Fibroblast of pulmonary artery (primary cell): Measurements from ENCODE around the gene FAM222A.
A peak's percentile ranks its signal among the peaks of the same experiment; 100 is the strongest.
"Not testable (repeated sequence)": the region's sequence is repeated elsewhere in the genome, so short reads cannot be mapped to it uniquely, and the experiment has no call there.

Source experiments
- DNase-seq: peaks from one replicate; pipeline ENCODE4 v3.0.0-alpha.2; 2010; ENCODE audit warnings: low read depth
- H3K4me3 ChIP-seq: replicated peaks from 2 replicates; pipeline ENCODE4 v1.5.1; 2011; ENCODE audit warnings: low read depth, mild to moderate bottlenecking, control low read depth, low read length, moderate library complexity
- TF ChIP-seq, protein P1 (sequence below): IDR thresholded peaks from 2 replicates; pipeline ENCODE4 v1.5.1; 2011; ENCODE audit warnings: mild to moderate bottlenecking, control low read depth, low read length, inconsistent platforms; ENCODE audit errors: missing control alignments

The FAM222A gene

DNA sequence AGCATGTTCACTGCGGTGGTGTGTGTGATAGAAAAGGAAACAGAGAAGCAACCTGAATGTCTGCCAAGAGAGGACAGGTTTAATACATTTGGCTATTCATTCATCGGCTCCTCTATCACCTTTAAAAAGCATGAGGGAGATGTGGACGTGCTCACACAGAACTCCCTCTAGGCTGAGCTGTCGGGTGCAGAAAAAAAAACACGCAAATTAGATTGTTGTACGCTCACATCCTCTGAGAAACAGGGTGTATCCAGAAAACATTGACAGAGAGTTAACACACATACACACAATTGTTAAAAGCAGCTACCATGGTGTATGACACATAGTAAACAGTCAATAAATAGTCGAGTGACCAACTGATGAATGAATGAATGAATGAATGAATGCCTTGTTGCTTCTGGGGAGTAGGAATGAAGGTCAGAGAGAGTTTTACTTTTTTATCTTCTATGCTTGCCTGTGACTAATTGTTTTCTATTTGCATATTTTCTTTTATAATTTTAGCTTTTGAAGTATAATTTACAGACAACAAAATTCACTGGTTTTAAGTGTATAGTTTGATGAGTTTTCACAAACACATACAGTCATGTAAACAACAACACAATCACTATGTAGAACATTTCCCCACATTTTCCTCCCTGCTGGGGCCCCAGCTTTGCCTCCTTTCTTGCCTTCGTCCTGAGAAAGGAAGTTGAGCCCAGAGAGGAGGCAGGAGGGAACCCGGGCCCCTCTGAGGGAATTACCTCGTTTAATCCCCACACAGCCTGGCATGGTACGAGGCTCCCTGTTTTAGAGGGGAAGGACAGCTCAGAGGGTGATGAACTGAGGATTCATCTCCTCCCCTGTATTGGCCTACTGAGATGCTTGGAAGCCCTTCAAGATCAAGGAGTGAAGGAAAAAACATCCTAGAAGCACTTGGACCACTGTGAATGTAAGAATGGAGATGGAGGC lies 19.7 kb upstream of the FAM222A start:
- H3K4me3 ChIP-seq: no peak overlapping the region
- TF ChIP-seq, protein P1, sequence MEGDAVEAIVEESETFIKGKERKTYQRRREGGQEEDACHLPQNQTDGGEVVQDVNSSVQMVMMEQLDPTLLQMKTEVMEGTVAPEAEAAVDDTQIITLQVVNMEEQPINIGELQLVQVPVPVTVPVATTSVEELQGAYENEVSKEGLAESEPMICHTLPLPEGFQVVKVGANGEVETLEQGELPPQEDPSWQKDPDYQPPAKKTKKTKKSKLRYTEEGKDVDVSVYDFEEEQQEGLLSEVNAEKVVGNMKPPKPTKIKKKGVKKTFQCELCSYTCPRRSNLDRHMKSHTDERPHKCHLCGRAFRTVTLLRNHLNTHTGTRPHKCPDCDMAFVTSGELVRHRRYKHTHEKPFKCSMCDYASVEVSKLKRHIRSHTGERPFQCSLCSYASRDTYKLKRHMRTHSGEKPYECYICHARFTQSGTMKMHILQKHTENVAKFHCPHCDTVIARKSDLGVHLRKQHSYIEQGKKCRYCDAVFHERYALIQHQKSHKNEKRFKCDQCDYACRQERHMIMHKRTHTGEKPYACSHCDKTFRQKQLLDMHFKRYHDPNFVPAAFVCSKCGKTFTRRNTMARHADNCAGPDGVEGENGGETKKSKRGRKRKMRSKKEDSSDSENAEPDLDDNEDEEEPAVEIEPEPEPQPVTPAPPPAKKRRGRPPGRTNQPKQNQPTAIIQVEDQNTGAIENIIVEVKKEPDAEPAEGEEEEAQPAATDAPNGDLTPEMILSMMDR: no peak
- DNase-seq: no peak

DNA sequence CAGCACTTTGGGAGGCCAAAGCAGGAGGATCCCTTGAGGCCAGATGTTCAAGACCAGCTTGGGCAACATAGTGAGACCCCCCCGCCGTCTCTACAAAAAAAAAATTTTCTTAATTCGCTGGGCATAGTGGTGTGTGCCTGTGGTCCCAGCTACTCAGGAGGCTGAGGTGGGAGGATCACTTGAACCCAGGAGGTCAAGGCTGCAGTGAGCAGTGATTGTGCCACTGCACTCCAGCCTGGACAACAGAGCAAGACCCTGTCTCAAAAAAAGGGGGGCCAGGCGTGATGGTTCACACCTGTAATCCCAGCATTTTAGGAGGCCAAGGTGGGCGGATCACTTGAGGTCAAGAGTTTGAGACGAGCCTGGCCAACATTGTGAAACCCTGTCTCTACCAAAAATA lies 19.0 kb upstream of the FAM222A start:
- not testable (repeated sequence) for H3K4me3 ChIP-seq, DNase-seq

DNA sequence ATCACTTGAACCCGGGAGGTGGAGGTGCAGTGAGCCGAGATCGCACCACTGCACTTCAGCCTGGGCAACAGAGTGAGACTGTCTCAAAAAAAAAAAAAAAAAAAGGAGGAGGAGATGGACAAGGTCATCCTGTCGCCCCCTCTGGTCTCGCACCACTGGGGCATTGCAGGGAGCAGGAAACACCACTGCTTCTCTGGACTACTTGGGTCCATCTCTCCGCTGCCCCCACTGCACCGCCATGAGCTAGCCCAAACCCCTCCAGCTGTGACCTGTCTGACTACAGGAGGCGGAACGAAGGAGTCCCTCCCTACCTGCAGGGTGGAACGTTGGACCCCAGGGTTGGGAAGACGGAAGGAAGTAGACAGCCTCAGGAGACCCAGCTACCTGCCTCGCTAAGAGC lies 18.2 kb upstream of the FAM222A start:
- H3K4me3 ChIP-seq: no peak overlapping the region
- DNase-seq: no peak
- TF ChIP-seq, protein P1: no peak

DNA sequence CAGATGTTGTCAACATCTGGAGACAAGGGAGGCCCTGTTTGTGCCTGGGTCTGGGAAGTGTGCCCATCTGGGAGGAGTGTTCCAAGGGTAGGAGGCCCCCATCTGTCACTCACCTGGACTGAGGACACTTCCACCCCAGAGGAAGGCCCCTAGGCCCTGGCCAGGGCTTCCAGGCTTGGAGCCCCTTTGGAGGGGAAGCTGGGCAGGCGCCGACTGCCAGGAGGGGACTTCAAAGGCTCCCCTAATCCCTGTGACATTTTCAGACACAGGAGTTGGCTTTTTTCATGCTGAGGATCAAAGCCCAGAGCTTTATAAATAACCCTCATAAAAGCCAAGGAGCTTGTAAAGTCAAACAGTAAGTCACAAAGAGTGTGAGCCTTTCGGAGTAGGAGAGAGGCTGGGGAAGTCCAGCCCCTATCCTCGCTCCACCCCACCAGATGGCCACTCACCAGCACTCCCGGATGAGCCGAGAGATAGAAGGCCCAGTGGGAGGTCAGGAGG lies 17.6 kb upstream of the FAM222A start:
- no peak overlapping the region for H3K4me3 ChIP-seq
- DNase-seq: no peak
- TF ChIP-seq, protein P1: no peak

DNA sequence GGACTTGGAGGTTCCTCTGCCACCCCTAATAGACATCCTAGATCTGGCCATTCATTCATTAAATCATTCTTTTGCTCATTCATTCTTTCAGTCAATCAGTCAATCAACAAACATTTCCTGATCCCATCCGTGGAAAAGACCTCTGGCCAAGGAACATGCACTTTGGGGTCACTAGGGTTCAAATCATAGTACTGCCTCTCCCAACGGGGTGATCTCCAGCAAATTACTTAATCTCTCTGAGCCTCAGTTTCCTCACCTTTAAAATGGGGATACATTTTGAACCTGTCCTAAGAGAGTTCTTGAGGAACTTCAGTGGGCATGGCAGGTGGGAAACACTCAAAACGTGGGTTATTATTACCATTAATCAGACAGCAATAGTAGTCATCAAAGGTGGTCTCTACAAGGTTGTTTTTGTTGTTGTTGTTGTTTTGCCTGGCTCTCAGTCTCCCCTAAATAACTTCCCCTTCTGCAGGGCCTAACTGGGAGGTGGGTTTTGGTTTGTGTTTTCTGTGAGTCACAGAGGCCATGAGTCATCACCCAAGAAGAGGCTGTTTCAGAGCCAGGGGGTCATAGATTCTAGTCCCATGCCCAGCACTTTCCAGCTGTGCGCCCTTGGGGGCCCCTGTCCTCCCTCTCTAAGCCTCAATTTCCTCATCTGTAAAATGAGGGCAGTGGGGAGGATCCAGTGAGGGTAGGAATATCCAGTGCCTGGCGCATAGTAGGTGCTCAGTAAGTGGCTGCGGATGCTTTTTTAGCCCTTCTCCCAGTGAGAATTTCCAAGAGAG lies 16.9 kb upstream of the FAM222A start:
- H3K4me3 ChIP-seq: no peak overlapping the region
- DNase-seq: peak; percentile 14
- TF ChIP-seq, protein P1: no peak

DNA sequence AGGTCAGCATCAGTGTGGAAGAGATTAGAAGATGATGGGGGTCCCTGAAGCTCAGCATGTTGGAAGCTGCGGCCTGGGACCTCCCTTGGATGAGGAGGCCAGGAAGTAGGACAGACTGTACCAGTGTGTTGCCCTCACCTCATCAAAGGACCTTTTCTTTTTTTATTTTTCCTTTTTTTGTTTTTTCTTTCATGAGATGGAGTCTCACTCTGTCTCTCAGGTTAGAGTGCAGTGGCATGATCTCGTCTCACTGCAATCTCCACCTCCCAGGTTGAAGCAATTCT lies 16.4 kb upstream of the FAM222A start:
- no peak overlapping the region for H3K4me3 ChIP-seq
- TF ChIP-seq, protein P1: no peak
- DNase-seq: no peak

DNA sequence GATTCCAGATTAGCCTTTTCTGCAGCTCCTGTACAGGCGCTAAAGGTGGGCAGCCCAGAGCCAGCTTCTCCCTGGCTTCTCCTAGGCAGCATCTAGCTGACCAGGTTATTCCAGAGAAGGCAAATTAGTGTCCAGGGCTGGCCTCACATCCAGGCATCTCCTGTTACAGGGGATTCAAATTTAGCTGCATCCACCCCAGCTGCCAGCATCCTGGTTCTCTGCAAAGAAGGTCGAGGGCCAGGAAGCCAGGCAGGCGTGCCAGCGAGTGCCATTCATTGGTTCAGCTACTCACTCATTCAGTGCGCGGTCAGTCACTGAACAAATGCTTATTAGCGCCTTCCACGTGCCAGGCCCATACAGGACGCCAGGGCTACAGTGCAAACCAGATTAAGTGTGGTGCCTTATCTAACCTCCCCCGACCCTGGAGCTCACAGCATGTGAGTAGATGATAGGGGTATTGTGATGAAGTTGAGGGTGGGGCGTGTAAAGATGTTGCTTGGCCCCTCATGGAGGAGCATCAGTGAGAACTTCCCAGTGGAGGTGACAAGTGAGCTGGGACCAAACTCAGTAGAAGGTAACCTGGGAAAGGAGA lies 15.7 kb upstream of the FAM222A start:
- no peak overlapping the region for H3K4me3 ChIP-seq
- TF ChIP-seq, protein P1: no peak
- DNase-seq: no peak
